ENCODE data around the gene ZNF223. TPM values are rescaled to one million over a fixed set of nuclear protein-coding genes. Genes with fewer than 3 reads are reported as not detected.

The ZNF223 gene
- total and polyA plus RNA-seq, 12 donors, result 1.6 to 12.5 (median 6.1) TPM

DNA sequence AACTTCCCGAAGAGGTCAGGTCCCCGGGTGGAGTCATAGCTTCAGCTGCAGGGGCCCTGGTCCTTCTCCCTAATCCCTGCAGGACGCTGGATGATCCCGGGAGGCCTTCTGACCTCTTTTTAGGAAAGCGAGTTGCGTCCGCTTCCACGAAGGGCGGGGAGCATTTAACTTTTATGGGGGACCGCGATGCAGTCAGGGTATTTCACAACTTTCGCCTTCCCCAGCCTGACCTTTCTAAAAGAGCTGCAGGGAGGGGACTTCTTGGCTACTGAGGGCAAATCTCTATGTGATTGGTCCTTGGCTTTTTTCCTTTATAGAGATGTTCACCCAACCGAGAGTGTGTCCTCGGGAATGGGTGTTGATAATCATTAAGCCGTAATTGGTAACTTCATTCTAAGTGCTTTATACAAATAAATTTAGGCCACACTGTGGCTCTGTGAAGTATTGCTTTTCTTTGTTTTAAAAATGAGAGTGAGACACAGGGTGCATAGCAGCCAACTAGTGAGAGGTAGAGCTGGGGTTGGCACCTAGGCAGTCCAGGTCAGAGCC lies 48.3 kb upstream of the ZNF223 start:
- WGBS, 4 donors, result 2 to 3% (median 3%) methylated on average over 5 to 15 of the region's 15 CpGs
- peak overlapping the region in 2 of 5 donors; percentile 71 to 88 for H3K27ac ChIP-seq
- peak in 4 of 7 donors; percentile 16 to 28 (median 22) for DNase-seq
- no peaks in the 10 kb centered on the region for H3K9me3 ChIP-seq (replicated peaks in 1 of 3)
- H3K27me3 ChIP-seq, result no peaks in the 10 kb centered on the region
- TF ChIP-seq POLR2A (IDR thresholded peaks at IDR 0.05), result no peak
- TF ChIP-seq CTCF (IDR thresholded peaks at IDR 0.05), result no peak
- H3K4me1 ChIP-seq (replicated peaks in 1 of 2), result peaks cover 3 to 13% of the 10 kb centered on the region in 2 donors
- intact Hi-C loops (cut with DNase I), result no loop called here
- peak overlapping the region in 3 of 4 donors; percentile 44 to 80 (median 56) for H3K4me3 ChIP-seq
- H3K36me3 ChIP-seq (replicated peaks in 1 of 2), result peaks cover 0 to 7% of the 10 kb centered on the region in 2 donors

DNA sequence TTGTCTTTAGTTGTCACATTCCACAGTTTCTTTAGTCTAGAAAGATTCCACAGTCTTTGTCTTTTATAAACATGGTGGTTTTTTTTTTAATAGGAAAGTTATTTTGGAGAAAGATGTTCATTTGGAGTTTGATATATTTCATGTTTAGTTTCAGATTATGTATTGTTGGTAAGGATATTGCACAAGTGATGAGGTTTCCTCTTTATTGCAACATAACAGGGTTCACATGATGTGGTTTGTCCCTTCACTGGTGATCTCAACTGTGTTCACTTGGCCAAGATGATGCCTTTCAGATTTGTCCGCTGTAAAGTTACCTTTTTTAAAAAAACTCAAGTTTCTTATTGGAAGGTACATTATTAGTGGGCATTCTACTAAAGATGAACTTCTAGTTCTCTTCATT lies 45.9 kb upstream of the ZNF223 start:
- intact Hi-C loops (cut with DNase I), result no loop called here
- Histone ChIP-seq H3K9me3 (replicated peaks in 1 of 3) (peaks cover 0 to 18% (median 0%) of the 10 kb centered on the region in 3 donors), H3K4me1 (replicated peaks in 1 of 2) (peaks cover 3 to 13% of the 10 kb centered on the region in 2 donors), H3K27me3 (no peaks in the 10 kb centered on the region), H3K27ac (no peak overlapping the region), H3K36me3 (replicated peaks in 1 of 2) (peaks cover 4 to 32% of the 10 kb centered on the region in 2 donors), H3K4me3 (no peak overlapping the region)
- no peak for DNase-seq
- WGBS, 4 donors, result 77 to 89% (median 78%) methylated on average over 1 of the region's 1 CpG
- TF ChIP-seq CTCF (IDR thresholded peaks at IDR 0.05) (no peak), POLR2A (IDR thresholded peaks at IDR 0.05) (no peak)

DNA sequence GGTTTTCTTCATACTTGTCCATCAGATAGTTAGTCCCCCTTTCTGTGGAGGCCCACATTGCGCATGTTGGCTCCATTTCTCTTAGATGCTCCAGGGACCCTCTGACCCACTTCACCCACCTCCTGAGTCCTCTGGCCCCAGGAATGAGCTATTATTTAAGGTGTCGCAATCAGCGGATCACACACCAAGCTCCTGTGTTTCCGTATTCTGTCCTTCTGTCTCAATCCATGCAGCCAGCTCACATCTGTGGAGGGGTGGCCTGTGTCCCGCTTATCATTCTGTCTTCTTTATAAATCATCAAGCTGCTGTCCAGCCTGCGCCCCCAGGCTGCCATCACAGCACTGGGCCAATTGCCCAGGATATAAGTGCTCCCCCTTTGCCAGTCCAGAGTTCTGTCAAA lies 44.4 kb upstream of the ZNF223 start:
- H3K4me1 ChIP-seq (replicated peaks in 1 of 2), result peaks cover 0 to 9% of the 10 kb centered on the region in 2 donors
- TF ChIP-seq CTCF (IDR thresholded peaks at IDR 0.05) (no peak), POLR2A (IDR thresholded peaks at IDR 0.05) (no peak)
- no peak overlapping the region for H3K27ac ChIP-seq
- H3K4me3 ChIP-seq, result no peak overlapping the region
- WGBS, 4 donors, result 97 to 100% (median 97%) methylated on average over 6 of the region's 6 CpGs
- peaks cover 4 to 32% of the 10 kb centered on the region in 2 donors for H3K36me3 ChIP-seq (replicated peaks in 1 of 2)
- H3K9me3 ChIP-seq (replicated peaks in 1 of 3), result peaks cover 0 to 24% (median 0%) of the 10 kb centered on the region in 3 donors
- no peaks in the 10 kb centered on the region for H3K27me3 ChIP-seq
- intact Hi-C loops (cut with DNase I), result no loop called here
- no peak for DNase-seq

- Histone ChIP-seq H3K27me3 (no peaks in the 10 kb centered on the region), H3K4me1 (replicated peaks in 1 of 2) (no peaks in the 10 kb centered on the region), H3K9me3 (replicated peaks in 1 of 3) (peaks cover 0 to 24% (median 0%) of the 10 kb centered on the region in 3 donors), H3K4me3 (peak overlapping the region in 1 of 4 donors; percentile 12), H3K27ac (no peak overlapping the region), H3K36me3 (replicated peaks in 1 of 2) (peaks cover 4 to 32% of the 10 kb centered on the region in 2 donors)
- intact Hi-C loops (cut with DNase I), result no loop called here
- 96 to 99% (median 97%) methylated on average over 5 of the region's 5 CpGs for WGBS, 4 donors
- TF ChIP-seq CTCF (IDR thresholded peaks at IDR 0.05) (no peak), POLR2A (IDR thresholded peaks at IDR 0.05) (no peak)
- no peak for DNase-seq
These were observed 41.4 kb upstream of the ZNF223 start for GRCh38 chr19:44010468-44010867.

Data from adrenal gland (tissue), 12 donors.